Measurements from ENCODE around the gene PURB. TPM values are rescaled to one million over a fixed set of nuclear protein-coding genes. Genes with fewer than 3 reads are reported as not detected.

The PURB gene
- total RNA-seq, 1 experiment from 2014 or later = 25.2 TPM

GRCh38 chr7:44876393-44876792, 8.9 kb downstream of the PURB start:
- BruUV-seq (replicated peaks) = no TSS peak
- intact Hi-C loops (cut with micrococcal nuclease; ENCODE audit: unreplicated experiment) = loop anchor here (1.0 kb wide), 1 partner anchor 8 kb away; no protein-coding TSS in a partner anchor
- DNase-seq (ENCODE audit: low read depth, low spot score) (no peak), ATAC-seq (peak; percentile 27; the same call in 1 of the 2 replicates)
- ChIA-PET CTCF (no interaction called here), POLR2A (interaction anchor here (0.6 kb wide), 1 partner anchor 143 kb away, joined by 4 read pairs; no protein-coding TSS in a partner anchor)
- Histone ChIP-seq H3K27me3 (ENCODE audit: control insufficient read depth, insufficient read depth, low read length) (no peaks in the 10 kb centered on the region), H3K4me1 (ENCODE audit: control insufficient read depth, insufficient read depth, low read length) (peaks cover 11% of the 10 kb centered on the region), H3K36me3 (ENCODE audit: control insufficient read depth, insufficient read depth, low read length) (no peaks in the 10 kb centered on the region), H3K4me3 (ENCODE audit: low read depth in 2 of 2, low read length in 2 of 2) (no peak overlapping the region), H3K9me3 (ENCODE audit: control insufficient read depth, insufficient read depth, low read depth, low read length) (no peaks in the 10 kb centered on the region), H3K27ac (ENCODE audit: low read length) (no peak overlapping the region)
- TF ChIP-seq REST (IDR thresholded peaks at IDR 0.05; ENCODE audit: insufficient read depth in 1 of 2, low read depth in 2 of 2, low read length in 1 of 2) (no peak), TCF7L2 (IDR thresholded peaks at IDR 0.05; ENCODE audit: low read depth, low read length) (no peak)
- in situ Hi-C loops (cut with HindIII; ENCODE audit: low pct_unique_long_range_greater_than_20kb, low sequenced_read_pairs) = no loop called here

- TF ChIP-seq TCF7L2 (IDR thresholded peaks at IDR 0.05; ENCODE audit: low read depth, low read length) (no peak), SIN3A (IDR thresholded peaks at IDR 0.05; ENCODE audit: borderline replicate concordance, insufficient read depth, low read depth, low read length) (no peak), CTCF (IDR thresholded peaks at IDR 0.05) (no peak), REST (IDR thresholded peaks at IDR 0.05; ENCODE audit: insufficient read depth in 1 of 2, low read depth in 2 of 2, low read length in 1 of 2) (no peak), POLR2AphosphoS5 (IDR thresholded peaks at IDR 0.05; ENCODE audit: low read depth, low read length) (no peak)
- no peaks in the 10 kb centered on the region for H3K9me3 ChIP-seq (ENCODE audit: control insufficient read depth, insufficient read depth, low read depth, low read length)
- H3K27me3 ChIP-seq (ENCODE audit: control insufficient read depth, insufficient read depth, low read length) = no peaks in the 10 kb centered on the region
- intact Hi-C loops (cut with micrococcal nuclease; ENCODE audit: unreplicated experiment) (no loop called here), in situ Hi-C loops (cut with HindIII; ENCODE audit: low pct_unique_long_range_greater_than_20kb, low sequenced_read_pairs) (no loop called here)
- ChIA-PET POLR2A (interaction anchor here (0.7 kb wide), 1 partner anchor 28 kb away, joined by 3 read pairs; no protein-coding TSS in a partner anchor), CTCF (interaction anchor here (1.2 kb wide), 1 partner anchor 18 kb away, joined by 3 read pairs; no protein-coding TSS in a partner anchor)
- no peaks in the 10 kb centered on the region for H3K36me3 ChIP-seq (ENCODE audit: control insufficient read depth, insufficient read depth, low read length)
- no peak overlapping the region for H3K27ac ChIP-seq (ENCODE audit: low read length)
- no peak overlapping the region for H3K4me3 ChIP-seq (ENCODE audit: low read depth in 2 of 2, low read length in 2 of 2)
- DNase-seq (ENCODE audit: low read depth, low spot score) (no peak), ATAC-seq (no peak)
- no TSS peak for BruUV-seq (replicated peaks)
- H3K4me1 ChIP-seq (ENCODE audit: control insufficient read depth, insufficient read depth, low read length) = peaks cover 2% of the 10 kb centered on the region; the same call in 1 of the 2 replicates
Measured at GRCh38 chr7:44875241-44875640, 10.1 kb downstream of the PURB start.
